CD4-positive, alpha-beta T cell (primary cell): ENCODE measurements around the gene MAP3K1. TPM values are rescaled to one million over a fixed set of nuclear protein-coding genes. Genes with fewer than 3 reads are reported as not detected.

Experiments
- ATAC-seq: fragments of 200-7000 bp; cut with Tn5 transposase; one replicate; pipeline ENCODE4 v1.10.0; 2022; ENCODE audit warnings: mild to moderate bottlenecking; ENCODE audit not compliant: poor library complexity
- CTCF ChIA-PET: fragments of 350-600 bp; sonication (Branson Sonifier 250); formaldehyde crosslinking; loops from one replicate; lab custom pipeline; 2021; ENCODE audit warnings: antibody characterized with exemption, inconsistent platforms; lab: Charles Lee
- POLR2A ChIA-PET: fragments of 350-600 bp; sonication (Branson Sonifier 250); formaldehyde crosslinking; loops from one replicate; lab custom pipeline; 2021; ENCODE audit warnings: antibody characterized with exemption, inconsistent platforms; lab: Charles Lee
- DNase-seq, 14 experiments: peaks; one replicate each; pipeline ENCODE4 v3.0.0-alpha.2; 2013 to 2020; ENCODE audit warnings: mixed read lengths in 2 of 14
- H3K27ac ChIP-seq, 2 donors: one replicate each; pipeline versions ENCODE4 v1.5.1 to v1.7.0; 2013; ENCODE audit warnings: low read length in 2 of 2, low read depth in 1 of 2, mild to moderate bottlenecking in 1 of 2
- H3K27me3 ChIP-seq, 2 experiments: 1 replicate in 1 of 2; 2 replicates in 1 of 2; pipeline versions ENCODE4 v1.6.1 to v1.7.0; 2013; ENCODE audit warnings: low read length in 2 of 2, control low read depth in 1 of 2, mild to moderate bottlenecking in 1 of 2, moderate library complexity in 1 of 2; ENCODE audit not compliant: insufficient read depth in 2 of 2, control insufficient read depth in 1 of 2
- H3K36me3 ChIP-seq: one replicate; pipeline ENCODE4 v1.6.1; 2013; ENCODE audit warnings: low read length, control low read depth; ENCODE audit not compliant: insufficient read depth
- H3K4me1 ChIP-seq: one replicate; pipeline ENCODE4 v1.6.1; 2013; ENCODE audit warnings: low read length, control low read depth; ENCODE audit not compliant: insufficient read depth
- H3K4me3 ChIP-seq: one replicate; pipeline ENCODE4 v1.5.1; 2013; ENCODE audit warnings: mild to moderate bottlenecking, low read length, moderate library complexity
- H3K9me3 ChIP-seq, 2 experiments: 1 replicate in 1 of 2; 2 replicates in 1 of 2; pipeline versions ENCODE4 v1.6.1 to v1.7.0; 2013; ENCODE audit warnings: low read length in 2 of 2, mild to moderate bottlenecking in 2 of 2, control low read depth in 1 of 2, moderate library complexity in 1 of 2; ENCODE audit not compliant: control insufficient read depth in 1 of 2, insufficient read depth in 1 of 2
- H3K27ac Mint-ChIP-seq: one replicate; pipeline ENCODE4 v1.8.0; 2020; ENCODE audit warnings: mixed read lengths
- H3K27me3 Mint-ChIP-seq: one replicate; pipeline ENCODE4 v1.8.0; 2021; ENCODE audit warnings: mixed read lengths
- H3K36me3 Mint-ChIP-seq: one replicate; pipeline ENCODE4 v1.8.0; 2021; ENCODE audit warnings: low read depth, mixed read lengths
- H3K4me1 Mint-ChIP-seq: one replicate; pipeline ENCODE4 v1.8.0; 2021; ENCODE audit warnings: low read depth, mixed read lengths
- H3K4me3 Mint-ChIP-seq: one replicate; pipeline ENCODE4 v1.8.0; 2020; ENCODE audit warnings: mild to moderate bottlenecking, mixed read lengths
- H3K9me3 Mint-ChIP-seq: one replicate; pipeline ENCODE4 v1.8.0; 2020; ENCODE audit warnings: mixed read lengths
- CTCF ChIP-seq: fragments of 200-600 bp; IDR thresholded peaks from one replicate; pipeline ENCODE4 v1.8.0; 2022; ENCODE audit warnings: antibody characterized with exemption, mild to moderate bottlenecking
- intact Hi-C, 2 experiments: fragments of 100-400 bp; cut with DNase I in 1 of 2; cut with micrococcal nuclease in 1 of 2; formaldehyde crosslinking; loops; one replicate each; pipeline versions ENCODE4 v1.15.1 to v1.9.0; 2023 to 2025; cut with DNase I, micrococcal nuclease
- total RNA-seq, 174 experiments: library from RNA in 2 of 174; stranded (reverse) in 2 of 174; gene quantifications; one replicate each; pipeline ENCODE4 v1.2.3 and lab custom pipeline; 2021 to 2026

MAP3K1 gene
- total RNA-seq, 2 experiments from 2014 or later = 59.4 to 62.5 TPM

GRCh38 chr5:56816546-56817081, 1.3 kb downstream of the MAP3K1 start:
- H3K4me1 ChIP-seq = peaks cover 15% of the 10 kb centered on the region
- CTCF ChIA-PET = interaction anchor here (1.0 kb wide), 1 partner anchor 22 kb away, joined by 3 read pairs; no protein-coding TSS in a partner anchor
- Mint-ChIP-seq H3K27ac (peak overlapping the region; percentile 97), H3K27me3 (no peaks in the 10 kb centered on the region), H3K36me3 (peaks cover 46% of the 10 kb centered on the region), H3K4me3 (peak overlapping the region; percentile 99), H3K9me3 (no peaks in the 10 kb centered on the region), H3K4me1 (peaks cover 54% of the 10 kb centered on the region)
- POLR2A ChIA-PET = interaction anchor here (0.6 to 5.4 kb wide), 4 partner anchors 116 to 227 kb away, joined by 3 to 45 read pairs (median 4); no protein-coding TSS in a partner anchor
- intact Hi-C loops = loop anchor here (2.0 to 10.0 kb wide), 9 partner anchors 14 to 822 kb away; partner anchors contain the start of genes GPBP1 (in 2 of the 2) and IL6ST (in 1 of the 2)
- DNase-seq (peak; percentile 24 to 82 (median 48)), ATAC-seq (peak; percentile 18)
- H3K27me3 ChIP-seq = no peaks in the 10 kb centered on the region
- peak overlapping the region; percentile 56 to 82 for H3K27ac ChIP-seq
- H3K36me3 ChIP-seq = peaks cover 6% of the 10 kb centered on the region
- no peak for TF ChIP-seq CTCF
- H3K4me3 ChIP-seq = peak overlapping the region; percentile 66
- no peaks in the 10 kb centered on the region for H3K9me3 ChIP-seq

- no peaks in the 10 kb centered on the region for H3K27me3 ChIP-seq
- CTCF ChIA-PET = interaction anchor here (1.0 kb wide), 2 partner anchors 9 to 21 kb away, joined by 3 read pairs; no protein-coding TSS in a partner anchor
- no peaks in the 10 kb centered on the region for H3K9me3 ChIP-seq
- H3K4me3 Mint-ChIP-seq = peak overlapping the region; percentile 99
- TF ChIP-seq CTCF = no peak
- peaks cover 58% of the 10 kb centered on the region for H3K4me1 Mint-ChIP-seq
- H3K36me3 ChIP-seq = peaks cover 9% of the 10 kb centered on the region
- peak overlapping the region; percentile 66 for H3K4me3 ChIP-seq
- ATAC-seq = no peak
- H3K4me1 ChIP-seq = peaks cover 23% of the 10 kb centered on the region
- H3K9me3 Mint-ChIP-seq = no peaks in the 10 kb centered on the region
- peak in 1 of 14 experiments; percentile 56 for DNase-seq
- H3K27ac ChIP-seq = peak overlapping the region; percentile 56 to 82
- peaks cover 49% of the 10 kb centered on the region for H3K36me3 Mint-ChIP-seq
- no peaks in the 10 kb centered on the region for H3K27me3 Mint-ChIP-seq
- peak overlapping the region; percentile 97 for H3K27ac Mint-ChIP-seq
- POLR2A ChIA-PET = interaction anchor here (0.6 to 5.4 kb wide), 6 partner anchors 18 to 340 kb away, joined by 3 to 45 read pairs (median 4); no protein-coding TSS in a partner anchor
- intact Hi-C loops = loop anchor here (2.0 to 10.0 kb wide), 9 partner anchors 13 to 823 kb away; partner anchors contain the start of genes GPBP1 (in 2 of the 2) and IL6ST (in 1 of the 2)
Measured at GRCh38 chr5:56817263-56818014, 2.1 kb downstream of the MAP3K1 start.

DNA sequence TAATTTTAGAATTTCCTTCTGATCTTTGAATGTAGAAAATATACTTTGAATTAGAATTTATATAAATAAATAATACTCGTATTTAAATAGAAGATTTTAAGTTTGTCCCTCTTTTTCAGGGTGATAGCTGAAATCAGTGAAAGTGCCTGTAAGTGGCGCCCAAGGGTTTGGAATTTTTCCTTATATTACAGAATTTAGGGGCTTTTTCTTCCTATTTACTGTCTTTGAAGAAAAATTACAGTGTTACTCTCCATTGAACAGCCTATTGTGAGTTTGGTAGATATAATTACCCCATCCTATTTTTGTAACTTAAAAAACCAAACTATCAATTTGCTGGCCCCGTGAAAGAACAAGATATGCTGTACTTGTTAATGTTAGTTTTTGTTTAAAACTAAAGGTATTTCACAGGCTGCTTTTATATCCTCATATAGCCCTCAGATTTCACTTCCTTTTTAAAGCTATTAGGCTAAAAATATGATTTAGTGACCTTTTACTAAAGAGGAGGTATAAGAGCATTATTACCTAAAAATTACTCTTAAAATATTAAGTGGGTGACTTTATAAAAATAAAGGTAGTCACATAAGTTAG, 3.2 kb downstream of the MAP3K1 start:
- peaks cover 64% of the 10 kb centered on the region for H3K4me1 Mint-ChIP-seq

More for the DNA sequence above, 3.2 kb downstream of the MAP3K1 start:
- TF ChIP-seq CTCF = peak; percentile 33
- Histone ChIP-seq H3K9me3 (no peaks in the 10 kb centered on the region), H3K27me3 (no peaks in the 10 kb centered on the region), H3K36me3 (peaks cover 18% of the 10 kb centered on the region), H3K27ac (peak overlapping the region; percentile 20 to 25), H3K4me1 (peaks cover 34% of the 10 kb centered on the region), H3K4me3 (peak overlapping the region; percentile 66)
- Mint-ChIP-seq H3K27me3 (no peaks in the 10 kb centered on the region), H3K4me3 (peak overlapping the region; percentile 99), H3K9me3 (no peaks in the 10 kb centered on the region), H3K27ac (peak overlapping the region; percentile 97), H3K36me3 (peaks cover 59% of the 10 kb centered on the region)
- no peak for ATAC-seq
- DNase-seq = peak in 1 of 14 experiments; percentile 49
- POLR2A ChIA-PET = interaction anchor here (0.6 to 1.5 kb wide), 4 partner anchors 10 to 338 kb away, joined by 3 to 10 read pairs (median 4); no protein-coding TSS in a partner anchor
- intact Hi-C loops = loop anchor here (1.0 to 10.0 kb wide), 9 partner anchors 9 to 824 kb away; partner anchors contain the start of genes GPBP1 (in 2 of the 2) and IL6ST (in 1 of the 2)
- CTCF ChIA-PET = interaction anchor here (0.9 to 3.2 kb wide), 4 partner anchors 9 to 24 kb away, joined by 3 to 16 read pairs (median 4); no protein-coding TSS in a partner anchor
